Panc1 (cell line): ENCODE measurements around the gene CALHM4. TPM values are rescaled to one million over a fixed set of nuclear protein-coding genes. Genes with fewer than 3 reads are reported as not detected.
A peak's percentile ranks its signal among the peaks of the same experiment; 100 is the strongest.

Experiments used
- ATAC-seq: fragments of 200-7000 bp; cut with Tn5 transposase; 2 replicates; pipeline ENCODE4 v1.9.1; 2020; ENCODE audit warnings: mild to moderate bottlenecking, moderate library complexity
- BruUV-seq: library from RNA; stranded (reverse); fragments of 400-500 nt; replicated peaks from 2 replicates; lab custom pipeline; 2021; lab: Mats Ljungman, UMichigan
- CTCF ChIA-PET: fragments of 300-600 bp; sonication (Branson Sonifier 250); formaldehyde crosslinking; loops from one replicate; lab custom pipeline; 2022; ENCODE audit warnings: antibody characterized with exemption; lab: Charles Lee
- POLR2A ChIA-PET: fragments of 300-600 bp; sonication (Branson Sonifier 250); formaldehyde crosslinking; loops from one replicate; lab custom pipeline; 2022; ENCODE audit warnings: antibody characterized with exemption; lab: Charles Lee
- DNase-seq: peaks from one replicate; pipeline ENCODE4 v3.0.0-alpha.2; 2010; ENCODE audit warnings: low read depth, low spot score
- H3K27ac ChIP-seq: 2 replicates; pipeline ENCODE4 v1.5.1; 2011; ENCODE audit warnings: mild to moderate bottlenecking, low read length, inconsistent platforms
- H3K27me3 ChIP-seq: fragments of 200-500 bp; sonication (Bioruptor generic); 2 replicates; pipeline ENCODE4 v1.6.0; 2014; ENCODE audit warnings: low read length, inconsistent platforms; ENCODE audit not compliant: control insufficient read depth, insufficient read depth
- H3K36me3 ChIP-seq: fragments of 200-500 bp; sonication (Bioruptor generic); 2 replicates; pipeline ENCODE4 v1.5.1; 2014; ENCODE audit warnings: inconsistent platforms, mild to moderate bottlenecking, low read length, moderate library complexity; ENCODE audit not compliant: control insufficient read depth, insufficient read depth
- H3K4me1 ChIP-seq: 2 replicates; pipeline ENCODE4 v1.5.1; 2011; ENCODE audit warnings: inconsistent platforms, mild to moderate bottlenecking, low read length, moderate library complexity; ENCODE audit not compliant: control insufficient read depth, insufficient read depth
- H3K4me3 ChIP-seq, 2 experiments: 2 replicates each; pipeline ENCODE4 v1.5.1; 2011 to 2012; ENCODE audit warnings: low read depth in 2 of 2, low read length in 2 of 2, mild to moderate bottlenecking in 2 of 2, inconsistent platforms in 1 of 2, moderate library complexity in 1 of 2
- H3K9me3 ChIP-seq: fragments of 200-500 bp; sonication (Bioruptor generic); 2 replicates; pipeline ENCODE4 v1.5.1; 2014; ENCODE audit warnings: low read depth, mild to moderate bottlenecking, inconsistent platforms, low read length, moderate library complexity; ENCODE audit not compliant: control insufficient read depth, insufficient read depth
- POLR2AphosphoS5 ChIP-seq: IDR thresholded peaks from 2 replicates; pipeline ENCODE4 v1.6.1; 2012; ENCODE audit warnings: mild to moderate bottlenecking, low read depth, low read length, moderate library complexity
- SIN3A ChIP-seq: IDR thresholded peaks from 2 replicates; pipeline ENCODE4 v1.6.1; 2012; ENCODE audit warnings: low read depth, mild to moderate bottlenecking, low read length, moderate library complexity, borderline replicate concordance; ENCODE audit not compliant: insufficient read depth
- TCF7L2 ChIP-seq: IDR thresholded peaks from 2 replicates; pipeline ENCODE4 v1.6.1; 2011; ENCODE audit warnings: mild to moderate bottlenecking, low read depth, low read length, inconsistent platforms
- in situ Hi-C: cut with HindIII; loops from 2 replicates; pipeline ENCODE4 v1.10.0; 2016; ENCODE audit warnings: low sequenced_read_pairs, low pct_unique_long_range_greater_than_20kb
- intact Hi-C: fragments of 100-400 bp; cut with micrococcal nuclease; formaldehyde crosslinking; loops from one replicate; pipeline ENCODE4 v1.10.0; 2022; ENCODE audit not compliant: unreplicated experiment
- total RNA-seq: library from RNA; stranded (reverse); gene quantifications from one replicate; pipeline ENCODE4 v1.2.1, GENCODE V29; 2021; ENCODE audit not compliant: unreplicated experiment
- TF ChIP-seq, protein P1 (sequence below), 2 experiments: IDR thresholded peaks; 2 replicates each; pipeline ENCODE4 v1.6.1; 2011 to 2012; ENCODE audit warnings: low read depth in 2 of 2, control low read depth in 1 of 2, low read length in 1 of 2, mild to moderate bottlenecking in 1 of 2, moderate library complexity in 1 of 2; ENCODE audit not compliant: insufficient read depth in 1 of 2
- TF ChIP-seq, protein P2 (sequence below): fragments of 450-650 bp; IDR thresholded peaks from 2 replicates; pipeline ENCODE4 v1.5.1; 2017; ENCODE audit warnings: mild to moderate bottlenecking

Gene CALHM4
- total RNA-seq, 1 experiment from 2014 or later: not detected

DNA sequence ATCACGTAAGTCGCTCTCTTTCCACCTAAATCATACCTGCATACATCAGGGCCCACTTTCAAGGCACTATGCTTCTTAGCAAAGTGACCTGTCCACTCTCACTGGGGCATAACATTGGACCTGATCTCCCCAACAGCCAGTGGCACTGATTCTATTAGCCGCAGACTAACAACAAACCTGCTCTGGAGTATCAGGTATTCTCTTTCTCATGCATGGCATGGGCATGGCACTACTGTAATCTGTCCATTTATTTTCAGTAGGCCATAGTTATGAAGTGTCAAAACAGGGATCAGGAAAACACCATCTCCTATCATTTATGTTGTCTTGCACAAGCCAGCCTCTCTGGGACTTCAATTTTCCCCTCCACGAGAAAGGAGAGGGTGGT, 8.5 kb downstream of the CALHM4 start:
- Histone ChIP-seq H3K27ac (no peak overlapping the region), H3K9me3 (no peaks in the 10 kb centered on the region), H3K36me3 (no peaks in the 10 kb centered on the region), H3K27me3 (peaks cover 28% of the 10 kb centered on the region), H3K4me3 (no peak overlapping the region), H3K4me1 (no peaks in the 10 kb centered on the region; the same call in none of the 2 replicates)
- ChIA-PET POLR2A (interaction anchor here (1.3 kb wide), 1 partner anchor 9 kb away, joined by 3 read pairs; the partner anchor contains the start of gene RWDD1), CTCF (no interaction called here)
- ATAC-seq (peak; percentile 30), DNase-seq (no peak)
- TF ChIP-seq POLR2AphosphoS5: no peak
- no peak for TF ChIP-seq SIN3A
- TF ChIP-seq, protein P1, sequence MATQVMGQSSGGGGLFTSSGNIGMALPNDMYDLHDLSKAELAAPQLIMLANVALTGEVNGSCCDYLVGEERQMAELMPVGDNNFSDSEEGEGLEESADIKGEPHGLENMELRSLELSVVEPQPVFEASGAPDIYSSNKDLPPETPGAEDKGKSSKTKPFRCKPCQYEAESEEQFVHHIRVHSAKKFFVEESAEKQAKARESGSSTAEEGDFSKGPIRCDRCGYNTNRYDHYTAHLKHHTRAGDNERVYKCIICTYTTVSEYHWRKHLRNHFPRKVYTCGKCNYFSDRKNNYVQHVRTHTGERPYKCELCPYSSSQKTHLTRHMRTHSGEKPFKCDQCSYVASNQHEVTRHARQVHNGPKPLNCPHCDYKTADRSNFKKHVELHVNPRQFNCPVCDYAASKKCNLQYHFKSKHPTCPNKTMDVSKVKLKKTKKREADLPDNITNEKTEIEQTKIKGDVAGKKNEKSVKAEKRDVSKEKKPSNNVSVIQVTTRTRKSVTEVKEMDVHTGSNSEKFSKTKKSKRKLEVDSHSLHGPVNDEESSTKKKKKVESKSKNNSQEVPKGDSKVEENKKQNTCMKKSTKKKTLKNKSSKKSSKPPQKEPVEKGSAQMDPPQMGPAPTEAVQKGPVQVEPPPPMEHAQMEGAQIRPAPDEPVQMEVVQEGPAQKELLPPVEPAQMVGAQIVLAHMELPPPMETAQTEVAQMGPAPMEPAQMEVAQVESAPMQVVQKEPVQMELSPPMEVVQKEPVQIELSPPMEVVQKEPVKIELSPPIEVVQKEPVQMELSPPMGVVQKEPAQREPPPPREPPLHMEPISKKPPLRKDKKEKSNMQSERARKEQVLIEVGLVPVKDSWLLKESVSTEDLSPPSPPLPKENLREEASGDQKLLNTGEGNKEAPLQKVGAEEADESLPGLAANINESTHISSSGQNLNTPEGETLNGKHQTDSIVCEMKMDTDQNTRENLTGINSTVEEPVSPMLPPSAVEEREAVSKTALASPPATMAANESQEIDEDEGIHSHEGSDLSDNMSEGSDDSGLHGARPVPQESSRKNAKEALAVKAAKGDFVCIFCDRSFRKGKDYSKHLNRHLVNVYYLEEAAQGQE (IDR thresholded peaks at IDR 0.05; ENCODE audit: insufficient read depth in 1 of 2, low read depth in 2 of 2, low read length in 1 of 2): no peak
- no peak for TF ChIP-seq TCF7L2
- TF ChIP-seq, protein P2, sequence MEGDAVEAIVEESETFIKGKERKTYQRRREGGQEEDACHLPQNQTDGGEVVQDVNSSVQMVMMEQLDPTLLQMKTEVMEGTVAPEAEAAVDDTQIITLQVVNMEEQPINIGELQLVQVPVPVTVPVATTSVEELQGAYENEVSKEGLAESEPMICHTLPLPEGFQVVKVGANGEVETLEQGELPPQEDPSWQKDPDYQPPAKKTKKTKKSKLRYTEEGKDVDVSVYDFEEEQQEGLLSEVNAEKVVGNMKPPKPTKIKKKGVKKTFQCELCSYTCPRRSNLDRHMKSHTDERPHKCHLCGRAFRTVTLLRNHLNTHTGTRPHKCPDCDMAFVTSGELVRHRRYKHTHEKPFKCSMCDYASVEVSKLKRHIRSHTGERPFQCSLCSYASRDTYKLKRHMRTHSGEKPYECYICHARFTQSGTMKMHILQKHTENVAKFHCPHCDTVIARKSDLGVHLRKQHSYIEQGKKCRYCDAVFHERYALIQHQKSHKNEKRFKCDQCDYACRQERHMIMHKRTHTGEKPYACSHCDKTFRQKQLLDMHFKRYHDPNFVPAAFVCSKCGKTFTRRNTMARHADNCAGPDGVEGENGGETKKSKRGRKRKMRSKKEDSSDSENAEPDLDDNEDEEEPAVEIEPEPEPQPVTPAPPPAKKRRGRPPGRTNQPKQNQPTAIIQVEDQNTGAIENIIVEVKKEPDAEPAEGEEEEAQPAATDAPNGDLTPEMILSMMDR: no peak
- no TSS peak for BruUV-seq
- intact Hi-C loops (no loop called here), in situ Hi-C loops (no loop called here)

DNA sequence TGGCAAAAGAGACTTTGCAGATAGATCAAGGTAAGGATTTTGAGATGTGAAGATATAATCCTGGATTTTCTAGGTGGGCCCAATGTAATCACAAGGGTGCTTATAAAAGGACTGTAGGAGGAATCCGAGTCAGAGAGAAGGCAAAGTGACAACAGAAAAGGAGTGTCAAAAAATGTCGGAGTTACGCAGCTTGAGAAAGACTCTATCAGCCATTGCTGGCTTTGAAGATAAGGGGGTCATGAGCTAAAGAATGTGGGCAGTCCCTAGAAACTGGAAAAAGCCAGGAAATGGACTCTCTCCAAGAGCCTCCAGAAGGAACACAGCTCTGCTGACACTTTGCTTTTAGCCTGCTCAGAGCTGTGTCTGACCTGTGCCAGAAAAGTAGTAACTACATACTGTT, 9.1 kb downstream of the CALHM4 start:
- H3K36me3 ChIP-seq: no peaks in the 10 kb centered on the region
- ChIA-PET POLR2A (interaction anchor here (1.3 kb wide), 1 partner anchor 9 kb away, joined by 3 read pairs; the partner anchor contains the start of gene RWDD1), CTCF (interaction anchor here (1.0 to 1.4 kb wide), 2 partner anchors 275 to 295 kb away, joined by 3 to 7 read pairs; no protein-coding TSS in a partner anchor)
- in situ Hi-C loops: no loop called here
- no peak overlapping the region for H3K4me3 ChIP-seq
- DNase-seq: no peak
- TF ChIP-seq SIN3A: no peak
- no peak for TF ChIP-seq TCF7L2
- TF ChIP-seq POLR2AphosphoS5: no peak
- H3K27me3 ChIP-seq: peaks cover 28% of the 10 kb centered on the region
- H3K9me3 ChIP-seq: no peaks in the 10 kb centered on the region
- ATAC-seq: no peak
- intact Hi-C loops: no loop called here
- no peaks in the 10 kb centered on the region; the same call in none of the 2 replicates for H3K4me1 ChIP-seq
- H3K27ac ChIP-seq: no peak overlapping the region
- BruUV-seq: no TSS peak

DNA sequence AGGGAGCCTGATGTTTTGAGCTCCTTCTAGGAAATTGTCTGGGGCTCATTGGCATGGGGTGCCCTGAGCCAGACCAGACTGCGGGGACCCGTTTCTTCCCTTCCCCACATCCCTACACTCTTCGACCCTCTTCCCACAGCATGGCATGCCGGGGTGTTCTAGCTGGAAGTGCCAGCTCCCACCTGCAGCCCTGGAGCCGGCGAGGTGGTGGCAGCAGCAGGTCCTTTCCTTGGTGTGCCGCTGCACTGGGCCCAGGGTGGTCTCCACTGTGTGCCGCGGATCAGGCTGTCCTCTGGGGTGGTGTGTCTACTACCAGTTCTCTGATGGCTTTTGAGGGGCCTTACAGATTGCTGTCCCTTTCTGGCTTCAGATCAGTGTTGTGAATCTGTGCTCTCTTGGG, 10.3 kb downstream of the CALHM4 start:
- Histone ChIP-seq H3K27ac (no peak overlapping the region), H3K36me3 (no peaks in the 10 kb centered on the region), H3K9me3 (no peaks in the 10 kb centered on the region), H3K4me3 (no peak overlapping the region), H3K4me1 (no peaks in the 10 kb centered on the region; the same call in 1 of the 2 replicates), H3K27me3 (peaks cover 25% of the 10 kb centered on the region)
- no peak for TF ChIP-seq SIN3A
- no peak for TF ChIP-seq TCF7L2
- TF ChIP-seq, protein P1 (IDR thresholded peaks at IDR 0.05; ENCODE audit: insufficient read depth in 1 of 2, low read depth in 2 of 2, low read length in 1 of 2): no peak
- TF ChIP-seq POLR2AphosphoS5: no peak
- TF ChIP-seq, protein P2: no peak
- CTCF ChIA-PET: interaction anchor here (0.5 to 1.4 kb wide), 3 partner anchors 22 to 296 kb away, joined by 3 to 7 read pairs (median 3); no protein-coding TSS in a partner anchor
- BruUV-seq: no TSS peak
- in situ Hi-C loops: no loop called here
- no peak for ATAC-seq
- no peak for DNase-seq
- intact Hi-C loops: no loop called here
- POLR2A ChIA-PET: no interaction called here
